ENCODE results near the gene GPN2. TPM values are rescaled to one million over a fixed set of nuclear protein-coding genes. Genes with fewer than 3 reads are reported as not detected.
A peak's percentile ranks its signal among the peaks of the same experiment; 100 is the strongest.

Gene GPN2
- 9.5 and 11.0 TPM in 2 replicates for total RNA-seq

GRCh38 chr1:26889551-26890466 is at the start of gene GPN2:
TSS of gene GPN2 (minus strand) at chr1:26890283. CDS start at chr1:26890096, 187 bp downstream.
- Histone ChIP-seq H3K4me3 (ENCODE audit: low read depth, low read length) (peak within 1 kb of the TSS; percentile 71), H3K36me3 (ENCODE audit: control insufficient read depth, insufficient read depth, low read length) (peaks cover 3% of the 10 kb centered on the region), H3K27me3 (ENCODE audit: control insufficient read depth, insufficient read depth, low read length) (no peaks in the 10 kb centered on the region)
- TF ChIP-seq, protein P1, sequence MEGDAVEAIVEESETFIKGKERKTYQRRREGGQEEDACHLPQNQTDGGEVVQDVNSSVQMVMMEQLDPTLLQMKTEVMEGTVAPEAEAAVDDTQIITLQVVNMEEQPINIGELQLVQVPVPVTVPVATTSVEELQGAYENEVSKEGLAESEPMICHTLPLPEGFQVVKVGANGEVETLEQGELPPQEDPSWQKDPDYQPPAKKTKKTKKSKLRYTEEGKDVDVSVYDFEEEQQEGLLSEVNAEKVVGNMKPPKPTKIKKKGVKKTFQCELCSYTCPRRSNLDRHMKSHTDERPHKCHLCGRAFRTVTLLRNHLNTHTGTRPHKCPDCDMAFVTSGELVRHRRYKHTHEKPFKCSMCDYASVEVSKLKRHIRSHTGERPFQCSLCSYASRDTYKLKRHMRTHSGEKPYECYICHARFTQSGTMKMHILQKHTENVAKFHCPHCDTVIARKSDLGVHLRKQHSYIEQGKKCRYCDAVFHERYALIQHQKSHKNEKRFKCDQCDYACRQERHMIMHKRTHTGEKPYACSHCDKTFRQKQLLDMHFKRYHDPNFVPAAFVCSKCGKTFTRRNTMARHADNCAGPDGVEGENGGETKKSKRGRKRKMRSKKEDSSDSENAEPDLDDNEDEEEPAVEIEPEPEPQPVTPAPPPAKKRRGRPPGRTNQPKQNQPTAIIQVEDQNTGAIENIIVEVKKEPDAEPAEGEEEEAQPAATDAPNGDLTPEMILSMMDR (IDR thresholded peaks at IDR 0.05; ENCODE audit: insufficient read depth, low read length, poor library complexity, severe bottlenecking) = no peak
- peak; percentile 28 for DNase-seq (ENCODE audit: low read depth)

DNA sequence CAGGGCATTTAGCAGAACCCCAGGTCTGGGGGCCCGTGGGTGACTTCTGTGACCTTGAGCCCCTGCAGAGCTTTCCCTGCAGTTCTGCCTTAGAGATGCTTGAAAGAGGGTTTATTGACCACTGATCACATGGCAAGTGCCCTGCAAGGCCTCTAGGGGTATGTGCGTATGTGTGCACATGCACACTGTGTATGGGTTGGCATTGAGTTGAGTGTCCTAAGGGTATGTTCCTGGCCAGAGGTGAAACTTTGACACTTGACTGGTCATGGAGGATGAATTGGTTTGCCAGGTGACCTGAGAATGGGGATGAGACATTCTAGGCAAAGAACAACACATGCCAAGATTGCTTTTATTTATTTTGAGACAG is 48.6 kb upstream of the GPN2 start:
- H3K36me3 ChIP-seq (ENCODE audit: control insufficient read depth, insufficient read depth, low read length) = peaks cover under 1% of the 10 kb centered on the region
- no peaks in the 10 kb centered on the region for H3K27me3 ChIP-seq (ENCODE audit: control insufficient read depth, insufficient read depth, low read length)
- no peak for DNase-seq (ENCODE audit: low read depth)
- no peak overlapping the region for H3K4me3 ChIP-seq (ENCODE audit: low read depth, low read length)
- TF ChIP-seq, protein P1 (IDR thresholded peaks at IDR 0.05; ENCODE audit: insufficient read depth, low read length, poor library complexity, severe bottlenecking) = no peak

GRCh38 chr1:26938004-26938658 is 48.0 kb upstream of the GPN2 start:
- Histone ChIP-seq H3K4me3 (ENCODE audit: low read depth, low read length) (no peak overlapping the region), H3K27me3 (ENCODE audit: control insufficient read depth, insufficient read depth, low read length) (no peaks in the 10 kb centered on the region), H3K36me3 (ENCODE audit: control insufficient read depth, insufficient read depth, low read length) (no peaks in the 10 kb centered on the region)
- DNase-seq (ENCODE audit: low read depth) = no peak
- TF ChIP-seq, protein P1 (IDR thresholded peaks at IDR 0.05; ENCODE audit: insufficient read depth, low read length, poor library complexity, severe bottlenecking) = no peak

- TF ChIP-seq, protein P1 (IDR thresholded peaks at IDR 0.05; ENCODE audit: insufficient read depth, low read length, poor library complexity, severe bottlenecking) = no peak
- Histone ChIP-seq H3K4me3 (ENCODE audit: low read depth, low read length) (no peak overlapping the region), H3K36me3 (ENCODE audit: control insufficient read depth, insufficient read depth, low read length) (no peaks in the 10 kb centered on the region), H3K27me3 (ENCODE audit: control insufficient read depth, insufficient read depth, low read length) (no peaks in the 10 kb centered on the region)
- DNase-seq (ENCODE audit: low read depth) = no peak
Observed at GRCh38 chr1:26936823-26937222, 46.7 kb upstream of the GPN2 start.

GRCh38 chr1:26932531-26932930 is 42.4 kb upstream of the GPN2 start:
- Histone ChIP-seq H3K36me3 (ENCODE audit: control insufficient read depth, insufficient read depth, low read length) (no peaks in the 10 kb centered on the region), H3K27me3 (ENCODE audit: control insufficient read depth, insufficient read depth, low read length) (no peaks in the 10 kb centered on the region), H3K4me3 (ENCODE audit: low read depth, low read length) (no peak overlapping the region)
- DNase-seq (ENCODE audit: low read depth) = no peak
- TF ChIP-seq, protein P1 (IDR thresholded peaks at IDR 0.05; ENCODE audit: insufficient read depth, low read length, poor library complexity, severe bottlenecking) = no peak

Data from kidney epithelial cell (primary cell).